Nephron (organoid): ENCODE data around the gene ACBD6.

Source experiments
- H3K27ac Mint-ChIP-seq, 3 experiments: 2 replicates each; pipeline ENCODE4 v1.8.0; 2020; ENCODE audit warnings: mixed read lengths in 3 of 3, mild to moderate bottlenecking in 2 of 3, moderate library complexity in 1 of 3
- H3K27me3 Mint-ChIP-seq: 2 replicates; pipeline ENCODE4 v1.8.0; 2021; ENCODE audit warnings: low read depth, mild to moderate bottlenecking, moderate library complexity, mixed read lengths
- H3K36me3 Mint-ChIP-seq: 2 replicates; pipeline ENCODE4 v1.8.0; 2020; ENCODE audit warnings: low read depth, mixed read lengths
- H3K4me1 Mint-ChIP-seq: 2 replicates; pipeline ENCODE4 v1.8.0; 2020; ENCODE audit warnings: mixed read lengths
- H3K4me3 Mint-ChIP-seq, 3 experiments: 2 replicates each; pipeline ENCODE4 v1.8.0; 2020; ENCODE audit warnings: mild to moderate bottlenecking in 3 of 3, mixed read lengths in 3 of 3, moderate library complexity in 2 of 3
- H3K9me3 Mint-ChIP-seq: 2 replicates; pipeline ENCODE4 v1.8.0; 2020; ENCODE audit warnings: mixed read lengths
- TF ChIP-seq, protein P1 (sequence below), 3 experiments: fragments of 200-600 bp; sonication (generic); IDR thresholded peaks; one replicate each; pipeline ENCODE4 v1.5.0; 2021; ENCODE audit warnings: antibody characterized with exemption in 3 of 3; ENCODE audit not compliant: unreplicated experiment in 3 of 3

Gene ACBD6

DNA sequence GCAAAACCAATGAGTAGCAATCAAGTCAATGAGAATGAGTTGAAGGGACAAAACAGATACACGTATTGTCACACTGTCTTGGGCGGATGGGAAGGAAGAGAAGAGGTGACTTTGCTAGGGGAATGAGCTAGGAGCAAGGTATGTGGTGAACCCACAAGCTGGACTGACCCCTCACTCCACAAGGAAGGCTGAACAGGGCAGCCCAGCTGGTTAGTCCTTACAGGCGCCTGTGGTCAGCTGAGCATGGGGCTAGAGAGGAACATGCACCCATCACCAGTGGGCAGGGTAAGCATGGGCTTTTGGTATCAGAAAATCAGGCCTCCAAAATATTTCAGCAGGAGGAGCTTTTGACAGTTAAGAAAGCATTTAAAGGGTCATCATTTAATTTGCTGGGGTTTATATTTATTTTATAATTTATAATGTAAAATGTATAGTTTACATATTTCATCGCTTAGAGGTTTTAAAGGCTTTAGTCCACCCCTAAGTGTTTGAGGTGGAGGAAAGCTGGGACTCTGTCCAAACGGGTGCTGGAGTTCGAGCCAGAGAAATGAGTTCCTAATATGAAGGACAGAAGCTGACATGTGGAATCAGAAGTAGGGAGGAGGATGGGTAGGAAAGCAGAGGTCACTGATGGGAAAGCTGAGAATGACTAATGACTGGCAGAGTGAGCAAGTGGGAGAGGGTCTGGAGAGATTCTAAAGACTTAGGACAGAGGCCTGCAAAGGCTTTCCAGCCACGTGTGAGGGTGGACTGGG, 22.0 kb upstream of the ACBD6 start:
- Mint-ChIP-seq H3K27ac (no peak overlapping the region), H3K9me3 (no peaks in the 10 kb centered on the region), H3K27me3 (no peaks in the 10 kb centered on the region), H3K36me3 (no peaks in the 10 kb centered on the region), H3K4me1 (peaks cover 25% of the 10 kb centered on the region), H3K4me3 (no peak overlapping the region)
- TF ChIP-seq, protein P1, sequence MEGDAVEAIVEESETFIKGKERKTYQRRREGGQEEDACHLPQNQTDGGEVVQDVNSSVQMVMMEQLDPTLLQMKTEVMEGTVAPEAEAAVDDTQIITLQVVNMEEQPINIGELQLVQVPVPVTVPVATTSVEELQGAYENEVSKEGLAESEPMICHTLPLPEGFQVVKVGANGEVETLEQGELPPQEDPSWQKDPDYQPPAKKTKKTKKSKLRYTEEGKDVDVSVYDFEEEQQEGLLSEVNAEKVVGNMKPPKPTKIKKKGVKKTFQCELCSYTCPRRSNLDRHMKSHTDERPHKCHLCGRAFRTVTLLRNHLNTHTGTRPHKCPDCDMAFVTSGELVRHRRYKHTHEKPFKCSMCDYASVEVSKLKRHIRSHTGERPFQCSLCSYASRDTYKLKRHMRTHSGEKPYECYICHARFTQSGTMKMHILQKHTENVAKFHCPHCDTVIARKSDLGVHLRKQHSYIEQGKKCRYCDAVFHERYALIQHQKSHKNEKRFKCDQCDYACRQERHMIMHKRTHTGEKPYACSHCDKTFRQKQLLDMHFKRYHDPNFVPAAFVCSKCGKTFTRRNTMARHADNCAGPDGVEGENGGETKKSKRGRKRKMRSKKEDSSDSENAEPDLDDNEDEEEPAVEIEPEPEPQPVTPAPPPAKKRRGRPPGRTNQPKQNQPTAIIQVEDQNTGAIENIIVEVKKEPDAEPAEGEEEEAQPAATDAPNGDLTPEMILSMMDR (IDR thresholded peaks at IDR 0.05; ENCODE audit: unreplicated experiment in 3 of 3), result no peak

DNA sequence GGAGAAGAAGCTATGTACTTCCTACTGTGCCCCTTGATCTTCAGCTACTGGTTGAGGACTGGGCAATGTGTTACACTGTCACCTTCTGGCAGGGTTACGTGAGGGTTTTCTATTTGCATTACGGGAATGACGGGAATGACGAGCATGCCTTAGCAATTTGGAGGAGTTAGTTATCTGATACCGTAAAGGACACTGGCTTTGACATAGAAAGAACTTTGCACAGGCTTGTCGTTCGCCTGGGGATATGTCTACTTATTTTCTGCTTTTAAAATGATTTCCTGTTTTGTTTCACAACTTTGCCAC, 19.8 kb upstream of the ACBD6 start:
- Mint-ChIP-seq H3K27ac (no peak overlapping the region), H3K4me3 (no peak overlapping the region), H3K27me3 (no peaks in the 10 kb centered on the region), H3K36me3 (no peaks in the 10 kb centered on the region), H3K9me3 (no peaks in the 10 kb centered on the region), H3K4me1 (peaks cover 25% of the 10 kb centered on the region)
- TF ChIP-seq, protein P1 (IDR thresholded peaks at IDR 0.05; ENCODE audit: unreplicated experiment in 3 of 3), result no peak

DNA sequence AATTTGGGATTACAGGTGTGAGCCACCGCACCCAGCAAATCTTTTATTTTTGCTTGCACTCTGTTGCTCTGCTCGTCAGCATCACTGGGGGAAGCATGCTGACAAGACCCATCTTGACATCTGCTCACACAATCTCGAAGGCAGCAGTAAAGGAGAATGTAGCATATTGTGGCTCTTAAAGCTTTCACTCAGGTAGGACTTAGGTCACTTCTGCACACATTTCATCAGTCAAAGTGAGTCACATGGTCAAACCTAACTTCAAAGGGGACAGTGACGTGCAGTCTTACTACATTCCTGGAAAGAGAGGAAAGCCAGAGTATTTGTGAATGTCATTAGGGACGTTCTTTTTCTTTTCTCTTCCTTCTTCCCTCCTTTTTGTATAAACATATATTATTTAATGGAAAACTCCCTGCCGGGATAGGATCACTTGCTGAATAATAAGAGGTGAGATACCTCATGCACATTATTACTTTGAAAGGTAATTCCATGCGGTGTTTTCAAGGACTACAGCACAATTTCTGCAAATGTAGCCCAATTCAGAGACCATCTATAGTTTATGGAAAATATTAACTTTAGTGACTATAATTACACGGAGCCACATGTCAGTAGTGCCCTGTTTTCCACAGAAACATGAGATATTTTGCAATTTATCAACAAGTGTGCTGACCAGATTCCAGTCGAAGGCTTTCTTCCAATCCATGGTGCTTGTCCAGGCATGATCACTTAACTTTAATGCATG, 19.3 kb upstream of the ACBD6 start:
- Mint-ChIP-seq H3K9me3 (no peaks in the 10 kb centered on the region), H3K27ac (no peak overlapping the region)

DNA sequence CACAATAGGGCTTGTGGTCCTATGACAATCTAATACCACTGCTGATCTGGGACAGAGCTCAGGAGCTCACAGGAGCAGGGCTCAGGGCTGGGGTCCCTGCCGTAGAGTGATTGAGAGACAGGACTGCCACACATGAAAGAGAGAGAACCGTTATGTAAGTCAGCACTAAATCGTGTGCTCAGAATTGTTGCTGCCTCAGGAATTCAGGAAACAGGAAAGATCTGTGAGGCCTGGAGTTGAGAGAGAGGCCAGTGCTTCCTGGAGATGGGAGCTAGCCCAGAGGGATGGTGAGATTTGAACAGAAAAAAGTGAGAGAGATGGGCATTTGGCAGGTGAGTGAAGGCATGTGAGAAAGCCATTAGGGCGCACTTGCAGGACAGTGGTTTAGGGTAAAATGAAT, 17.5 kb upstream of the ACBD6 start:
- H3K4me1 Mint-ChIP-seq, result peaks cover 25% of the 10 kb centered on the region
- no peaks in the 10 kb centered on the region for H3K27me3 Mint-ChIP-seq
- H3K4me3 Mint-ChIP-seq, result no peak overlapping the region
- no peaks in the 10 kb centered on the region for H3K36me3 Mint-ChIP-seq
- peak overlapping the region in 1 of 3 experiments; percentile 4 for H3K27ac Mint-ChIP-seq
- H3K9me3 Mint-ChIP-seq, result no peaks in the 10 kb centered on the region
- TF ChIP-seq, protein P1 (IDR thresholded peaks at IDR 0.05; ENCODE audit: unreplicated experiment in 3 of 3), result no peak

More for the DNA sequence above, 19.3 kb upstream of the ACBD6 start:
- no peaks in the 10 kb centered on the region for H3K36me3 Mint-ChIP-seq
- TF ChIP-seq, protein P1 (IDR thresholded peaks at IDR 0.05; ENCODE audit: unreplicated experiment in 3 of 3), result no peak
- H3K4me1 Mint-ChIP-seq, result peaks cover 25% of the 10 kb centered on the region
- H3K4me3 Mint-ChIP-seq, result no peak overlapping the region
- no peaks in the 10 kb centered on the region for H3K27me3 Mint-ChIP-seq

DNA sequence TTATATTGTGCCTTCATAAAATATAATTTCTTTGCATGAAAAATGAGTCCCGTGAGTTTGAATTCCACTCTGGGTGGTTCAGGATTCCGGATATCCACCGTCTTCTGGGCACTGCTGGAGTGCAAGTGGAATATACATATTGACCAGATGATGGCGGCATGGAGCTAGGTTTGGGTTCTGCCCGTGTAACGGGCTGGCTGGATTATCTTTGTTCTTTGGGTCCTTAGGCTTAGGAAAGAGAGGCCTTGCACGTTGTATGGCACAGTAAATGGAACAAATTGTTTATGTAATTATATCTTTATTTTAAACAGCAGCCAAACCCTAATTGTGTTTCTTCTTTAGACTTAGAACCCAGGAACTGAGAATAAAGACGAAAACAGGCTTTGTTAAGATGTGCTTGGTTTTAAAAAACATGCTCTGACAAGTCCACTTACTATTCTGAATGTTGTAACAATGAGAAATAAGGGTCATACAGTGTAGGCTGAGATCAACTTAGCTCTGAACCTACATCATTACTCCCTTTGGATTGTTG, 13.5 kb upstream of the ACBD6 start:
- Mint-ChIP-seq H3K27ac (peak overlapping the region in 2 of 3 experiments; percentile 36 to 51), H3K36me3 (no peaks in the 10 kb centered on the region), H3K9me3 (peaks cover 3% of the 10 kb centered on the region), H3K27me3 (no peaks in the 10 kb centered on the region), H3K4me3 (no peak overlapping the region), H3K4me1 (peaks cover 10% of the 10 kb centered on the region)
- TF ChIP-seq, protein P1 (IDR thresholded peaks at IDR 0.05; ENCODE audit: unreplicated experiment in 3 of 3), result peak; percentile 86 to 91 (median 91)
